ENCODE data around the gene SH3RF2.
"Not testable (repeated sequence)": the region's sequence is repeated elsewhere in the genome, so short reads cannot be mapped to it uniquely, and the experiment has no call there.

Gene SH3RF2

DNA sequence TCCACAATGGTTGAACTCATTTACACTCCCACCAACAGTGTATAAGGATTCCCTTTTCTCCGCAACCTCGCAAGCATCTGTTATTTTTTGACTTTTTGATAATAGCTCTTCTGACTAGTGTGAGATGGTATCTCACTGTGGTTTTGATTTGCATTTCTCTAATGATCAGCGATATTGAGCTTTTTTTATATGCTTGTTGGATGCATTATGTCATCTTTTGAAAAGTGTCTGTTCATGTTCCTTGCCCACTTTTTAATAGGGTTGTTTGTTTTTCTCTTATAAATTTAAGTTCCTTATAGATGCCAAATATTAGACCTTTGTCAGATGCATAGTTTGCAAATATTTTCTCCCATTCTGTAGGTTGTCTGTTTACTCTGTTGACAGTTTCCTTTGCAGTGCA is 17.8 kb downstream of the SH3RF2 start:
- DNase-seq, result not testable (repeated sequence)

DNA sequence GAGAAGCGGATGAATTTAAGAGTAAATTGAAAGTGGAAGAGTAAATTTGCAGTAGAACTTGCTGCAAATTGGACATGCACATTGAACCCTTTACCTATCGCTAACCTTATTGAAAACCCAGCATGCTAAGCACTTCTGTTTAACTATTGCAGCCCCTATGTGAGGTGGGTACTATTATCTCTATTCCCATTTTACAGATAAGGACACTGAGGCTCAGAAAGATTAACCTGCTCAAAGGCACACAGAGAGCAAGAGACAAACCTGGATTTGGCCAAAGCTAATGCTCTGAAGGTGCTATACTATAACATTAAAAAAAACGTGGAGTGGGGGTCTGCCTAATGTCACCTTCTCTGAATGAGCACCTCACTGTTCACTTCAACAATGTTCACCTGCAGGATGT is 21.0 kb downstream of the SH3RF2 start:
- DNase-seq, result no peak

DNA sequence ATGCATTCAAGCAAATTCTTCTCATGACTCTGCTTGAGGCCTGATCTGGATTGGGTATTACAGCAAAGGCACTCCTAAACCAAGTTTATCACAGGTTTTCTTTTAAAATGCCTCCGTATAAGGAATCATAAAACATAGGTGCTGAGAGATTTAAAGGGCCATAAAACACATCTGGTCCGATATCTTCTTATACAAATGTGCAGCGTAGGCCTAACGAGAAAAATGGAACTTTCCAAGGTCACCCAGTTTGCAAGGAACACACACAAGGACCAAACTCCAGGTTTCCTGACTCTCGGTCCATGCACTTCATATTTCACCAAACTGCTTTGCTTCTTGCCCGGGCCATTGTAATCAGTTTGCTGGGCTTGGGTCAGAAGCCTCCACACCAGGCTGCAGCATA is 22.1 kb downstream of the SH3RF2 start:
- DNase-seq, result no peak

DNA sequence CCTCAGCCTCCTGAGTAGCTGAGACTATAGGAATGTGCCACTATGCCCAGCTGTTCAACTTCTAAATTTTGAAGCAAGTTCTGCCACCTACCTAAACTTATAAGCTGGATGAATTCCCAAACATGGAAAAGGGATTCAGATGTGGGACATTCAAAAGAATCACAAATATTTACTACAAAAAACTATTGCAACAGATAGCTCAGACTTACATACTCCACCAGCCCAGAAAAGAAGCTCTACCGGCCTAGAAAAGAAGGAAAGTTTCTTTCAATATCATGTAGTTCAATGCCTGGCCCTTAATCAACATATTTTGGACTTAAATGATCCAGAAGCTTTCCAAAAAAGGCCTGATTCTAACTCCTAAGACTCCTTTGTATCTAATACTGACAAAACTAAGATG is 23.8 kb downstream of the SH3RF2 start:
- no peak for DNase-seq

DNA sequence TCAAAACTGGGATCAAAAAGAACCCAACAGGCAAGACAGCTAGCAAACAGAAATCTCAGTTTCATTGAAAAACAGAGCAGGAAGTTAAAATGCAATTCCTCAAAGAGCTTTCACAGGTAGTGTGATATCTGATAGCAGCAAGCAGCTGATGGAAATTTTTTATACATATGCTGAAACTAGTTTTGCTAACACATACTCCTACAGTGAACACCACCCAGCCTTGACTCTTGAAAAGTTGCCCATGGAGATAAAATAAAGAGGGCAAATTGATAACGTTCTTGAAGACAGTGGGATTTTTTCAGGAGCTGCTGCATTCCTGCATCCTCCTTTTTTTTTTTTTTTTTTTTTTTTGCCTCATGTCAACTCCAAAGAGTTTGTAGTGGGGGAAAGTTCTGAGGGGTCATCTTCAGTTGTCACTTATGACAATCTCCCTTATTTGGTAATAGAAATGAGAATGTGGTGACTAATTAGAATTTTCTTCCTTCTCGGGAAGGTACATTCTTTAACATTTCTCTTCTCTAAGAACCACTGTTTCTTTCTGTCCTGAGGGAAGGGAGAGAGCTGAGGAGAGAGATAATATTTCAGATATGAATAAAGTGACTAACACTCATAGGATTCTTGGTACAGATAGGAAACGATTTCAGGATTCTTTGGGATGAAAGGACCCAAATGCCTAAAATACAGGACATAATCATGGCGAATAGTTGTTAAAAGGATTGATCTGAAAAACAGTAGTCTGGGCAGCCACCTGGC is 24.6 kb downstream of the SH3RF2 start:
- DNase-seq, result no peak

DNA sequence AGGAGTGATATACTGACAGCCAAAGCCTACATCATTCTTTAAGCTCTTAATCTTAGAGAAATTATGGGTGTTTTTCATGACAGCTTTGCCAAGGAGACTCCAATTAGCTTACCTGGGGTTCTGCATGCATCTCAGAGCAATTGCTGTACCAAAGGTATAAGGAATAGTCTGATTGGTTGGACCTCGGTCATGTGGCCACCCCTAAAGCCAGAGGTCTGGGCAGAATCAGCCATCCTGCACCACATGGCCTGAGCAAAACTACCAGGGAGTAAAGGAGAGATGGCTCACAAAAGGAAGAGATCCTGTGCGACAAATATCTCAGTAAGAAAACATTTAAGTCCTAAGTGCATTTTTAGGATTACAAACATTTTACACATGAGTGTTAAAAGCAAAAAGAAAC is 25.6 kb downstream of the SH3RF2 start:
- DNase-seq, result no peak

DNA sequence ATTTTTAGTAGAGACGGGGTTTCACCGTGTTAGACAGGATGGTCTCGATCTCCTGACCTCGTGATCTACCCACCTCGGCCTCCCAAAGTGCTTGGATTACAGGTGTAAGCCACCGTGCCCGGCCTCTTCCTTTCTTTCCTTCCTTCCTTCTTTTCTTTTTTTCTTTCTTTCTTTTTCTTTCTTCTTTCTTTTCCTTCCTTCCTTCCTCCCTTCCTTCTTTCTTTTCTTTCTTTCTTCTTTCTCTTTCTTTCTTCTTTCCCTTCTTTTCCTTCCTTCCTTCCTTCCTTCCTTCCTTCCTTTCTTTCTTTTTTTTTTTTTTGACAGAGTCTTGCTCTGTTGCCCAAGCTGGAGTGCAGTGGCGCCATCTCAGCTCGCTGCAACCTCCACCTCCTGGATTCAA is 27.6 kb downstream of the SH3RF2 start:
- not testable (repeated sequence) for DNase-seq

DNA sequence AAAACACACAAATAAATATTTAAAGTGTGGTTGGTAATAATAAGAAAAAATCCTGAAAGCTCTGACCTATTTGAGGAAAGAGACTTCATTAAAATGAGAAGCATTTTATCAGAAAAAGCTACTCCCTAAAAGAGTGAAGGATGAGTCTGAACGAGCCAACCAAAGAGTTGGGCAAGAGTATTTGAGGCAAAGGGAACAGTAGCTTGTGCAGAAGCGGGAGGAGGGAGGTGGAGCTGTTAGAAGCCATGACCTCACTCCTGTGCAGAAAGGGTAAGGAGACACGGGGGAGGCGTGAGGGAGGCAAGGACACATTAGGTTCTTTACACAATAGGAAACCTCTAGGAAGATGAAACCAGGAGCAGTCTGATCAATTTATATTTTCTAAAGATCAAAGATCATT is 29.4 kb downstream of the SH3RF2 start:
- no peak for DNase-seq

DNA sequence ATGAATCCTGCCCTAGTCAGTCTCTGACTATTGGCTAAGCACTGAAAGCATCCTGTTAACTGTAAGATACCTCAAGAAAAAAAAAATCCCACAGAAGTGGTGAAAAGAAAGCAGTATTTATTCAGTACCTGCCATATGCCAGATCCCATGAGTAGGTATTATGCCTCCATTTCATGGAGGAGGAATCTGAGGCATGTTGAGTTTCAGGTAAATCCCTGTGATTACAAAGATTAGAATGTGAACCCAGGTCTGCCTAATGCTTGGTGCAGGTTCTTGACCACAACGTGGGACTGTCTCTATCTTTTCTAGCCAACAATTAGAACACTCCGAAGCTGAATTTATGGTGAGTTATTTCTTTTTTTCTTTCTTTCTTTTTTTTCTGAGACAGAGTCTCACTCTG is 30.9 kb downstream of the SH3RF2 start:
- DNase-seq, result no peak

DNA sequence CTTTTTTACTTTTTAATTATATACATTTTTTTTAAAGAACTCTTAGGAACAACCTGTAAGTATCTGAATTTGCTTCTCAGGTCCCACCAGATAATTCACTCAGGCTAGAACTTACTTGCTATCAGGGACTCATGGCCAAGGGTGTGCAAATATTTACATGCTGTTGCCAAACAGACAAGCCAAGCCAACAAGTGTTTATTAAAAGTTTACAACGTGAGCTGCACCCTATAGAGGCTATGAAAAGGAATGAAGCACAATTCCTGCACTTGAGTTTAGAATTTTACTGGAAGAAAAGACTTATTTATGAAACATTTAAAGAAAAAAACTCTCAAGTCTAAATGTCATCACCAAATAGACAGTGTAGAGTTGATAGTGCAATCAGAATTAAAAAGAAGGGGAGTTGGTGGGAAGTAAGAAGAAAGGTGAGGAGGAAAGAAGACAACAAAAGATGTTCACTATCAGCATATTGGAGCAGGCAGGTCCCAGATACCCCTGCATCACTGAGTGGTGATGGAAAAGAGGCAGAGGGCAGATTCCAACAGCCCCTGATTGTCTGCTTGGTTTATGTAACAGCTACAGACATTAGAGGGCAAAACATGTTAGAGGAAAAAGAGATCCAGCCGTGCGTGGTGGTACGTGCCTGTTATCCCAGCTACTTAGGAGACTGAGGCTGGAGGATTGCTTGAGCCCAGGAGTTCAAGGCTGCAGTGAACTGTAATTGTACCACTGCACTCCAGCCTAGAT is 32.8 kb downstream of the SH3RF2 start:
- no peak for DNase-seq

DNA sequence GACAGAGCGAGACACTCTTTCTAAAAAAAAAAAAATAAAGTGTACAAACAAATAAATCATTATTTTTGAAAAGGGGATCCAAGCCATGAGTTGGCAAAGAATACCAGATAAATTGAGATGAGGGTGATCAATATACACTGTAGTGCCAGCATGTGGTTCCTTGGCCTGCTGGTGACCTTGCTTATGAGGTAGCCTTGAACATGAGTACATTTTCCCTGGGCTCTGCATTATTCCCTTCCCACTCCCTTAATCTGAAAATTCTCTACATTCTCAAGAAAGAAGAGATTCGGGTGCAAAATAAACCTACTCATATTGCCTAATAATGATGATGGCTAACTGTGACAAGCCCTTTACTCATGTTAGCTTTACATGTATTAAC is 33.3 kb downstream of the SH3RF2 start:
- no peak for DNase-seq

DNA sequence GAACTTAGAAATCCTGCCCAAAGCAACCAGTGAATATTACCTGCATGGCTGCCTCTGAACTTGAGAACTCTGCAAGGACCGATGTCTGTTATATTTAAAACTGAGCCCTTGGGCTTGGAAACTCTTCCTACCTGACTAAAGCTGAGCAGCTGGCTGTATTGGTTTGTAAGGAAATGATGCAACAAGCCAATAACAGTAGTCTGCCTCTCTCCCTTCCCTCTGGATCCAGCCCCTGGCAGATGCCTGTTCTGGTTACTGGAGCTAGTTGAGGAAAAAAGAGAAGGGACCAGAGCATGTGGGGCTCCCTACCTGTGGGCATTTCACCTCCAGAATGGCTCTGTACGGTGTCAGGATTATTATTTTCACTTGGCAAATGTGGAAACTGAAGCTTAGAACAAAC is 34.7 kb downstream of the SH3RF2 start:
- no peak for DNase-seq

DNA sequence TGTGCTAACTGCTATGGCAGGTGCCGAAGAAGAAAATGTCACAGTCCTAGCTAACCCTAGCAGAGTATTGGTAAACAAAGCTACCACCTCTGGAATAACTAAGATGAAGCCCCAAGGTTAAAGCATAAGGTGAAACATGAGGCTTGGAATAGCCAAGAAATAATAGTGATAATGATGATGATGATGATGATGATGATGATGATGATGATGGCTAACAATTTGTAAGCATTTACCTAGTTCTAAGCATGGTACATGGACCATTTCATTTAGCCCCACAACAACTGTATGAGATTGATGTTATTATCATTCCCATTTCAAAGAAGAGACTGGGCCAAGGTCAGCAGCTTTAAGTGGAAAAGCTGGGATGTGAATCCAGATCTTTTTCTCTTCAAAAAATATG is 35.3 kb downstream of the SH3RF2 start:
- DNase-seq, result no peak

DNA sequence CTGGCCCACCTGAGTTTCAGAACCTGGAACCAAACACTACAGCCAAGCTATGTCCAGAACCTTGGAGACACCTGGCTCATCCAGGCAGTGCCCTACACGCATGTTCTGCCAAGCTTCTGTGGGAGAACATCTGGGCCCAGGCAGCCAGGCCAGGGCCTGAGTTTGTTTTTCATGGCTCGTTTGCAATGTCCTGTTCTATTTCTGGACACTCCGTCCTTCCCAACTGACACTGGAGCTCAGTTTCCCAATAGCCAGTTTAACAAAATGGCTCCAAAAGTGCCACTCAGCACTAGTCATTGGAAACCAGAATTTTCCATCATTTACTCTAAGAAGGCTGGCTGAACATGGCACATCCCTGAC is 38.6 kb downstream of the SH3RF2 start:
- DNase-seq, result no peak

DNA sequence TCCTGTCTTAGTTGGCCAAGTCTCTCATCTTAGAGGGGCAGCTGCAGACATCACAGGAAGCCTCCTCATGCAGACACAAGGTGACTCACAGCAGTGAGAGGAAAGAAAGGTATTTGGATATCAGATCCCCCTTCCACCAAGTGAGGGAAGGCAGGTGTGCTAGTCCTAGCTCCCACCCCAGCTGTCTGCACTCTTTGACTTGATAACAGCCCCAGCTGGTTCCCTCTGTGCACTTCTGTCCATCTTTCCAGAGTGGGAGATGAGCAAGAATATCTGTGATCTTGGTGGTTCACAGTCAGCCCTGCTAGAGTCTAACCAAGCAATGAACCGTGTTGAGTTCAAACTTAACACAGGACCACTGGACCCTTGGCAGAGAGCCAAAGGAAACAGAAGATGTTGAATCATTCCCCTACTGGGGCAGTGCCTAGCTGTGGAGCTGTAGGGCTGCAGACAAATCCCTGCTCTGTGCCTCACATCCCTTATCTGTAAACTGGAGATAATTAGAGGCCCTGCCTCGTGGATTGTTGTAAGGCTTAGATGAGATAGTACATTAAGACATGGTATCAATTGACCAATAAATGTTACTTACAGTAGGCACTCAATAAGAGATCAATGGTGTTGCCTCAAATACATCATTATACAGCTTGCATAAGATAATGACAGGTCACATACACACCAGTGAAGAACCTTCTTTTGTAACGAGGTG is 39.1 kb downstream of the SH3RF2 start:
- no peak for DNase-seq

DNA sequence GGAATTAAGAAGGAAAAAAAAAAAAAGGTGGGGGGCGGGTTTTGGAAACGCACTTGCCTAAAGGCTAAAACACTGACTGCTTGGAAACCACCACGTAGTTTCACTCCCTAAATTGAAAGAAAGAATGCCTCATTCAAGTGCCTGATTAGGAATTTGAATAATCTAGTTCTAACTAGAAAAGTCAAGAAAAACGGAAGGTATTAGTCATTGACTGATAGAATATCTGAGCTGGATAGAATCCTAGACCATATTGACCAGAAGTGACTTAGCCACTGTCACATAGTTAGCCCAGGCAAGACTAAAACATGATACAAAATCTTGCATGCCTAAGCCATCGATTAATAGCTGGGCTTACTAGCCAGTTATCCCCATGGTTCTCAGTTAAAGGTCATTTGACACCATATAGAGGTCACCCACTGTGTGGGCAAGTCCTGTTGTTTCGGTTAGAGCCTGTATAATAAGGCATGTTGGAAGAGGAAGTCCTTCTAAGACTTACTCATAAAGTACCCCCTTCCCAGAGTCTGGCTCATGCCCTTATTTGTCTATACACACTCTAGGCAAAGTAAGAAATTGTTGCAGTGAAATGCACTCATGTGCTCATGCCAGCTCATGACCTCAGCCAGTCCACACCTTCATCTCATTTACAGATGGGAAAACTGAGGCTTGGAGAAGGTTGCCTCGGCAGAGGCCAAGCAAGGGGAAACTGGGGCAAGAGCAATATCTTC is 40.2 kb downstream of the SH3RF2 start:
- no peak for DNase-seq

DNA sequence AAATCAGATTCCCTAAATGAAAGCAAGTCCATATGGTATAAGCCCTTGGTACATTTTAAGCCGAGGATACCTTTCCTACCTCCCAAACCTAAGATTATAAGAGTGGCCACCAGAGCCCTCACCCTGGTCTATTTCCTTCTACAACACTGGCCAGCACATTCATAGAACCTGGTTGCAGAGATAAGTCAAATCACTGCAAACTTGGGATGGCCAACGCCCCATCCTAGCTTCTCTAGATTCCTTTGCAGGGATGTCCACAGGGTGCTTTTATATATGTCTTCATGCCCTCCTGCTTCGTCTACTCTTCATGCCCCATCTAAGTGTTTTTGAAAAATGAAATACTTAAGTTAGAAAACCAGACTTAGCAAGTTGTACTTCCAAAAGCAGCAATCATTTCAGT is 41.8 kb downstream of the SH3RF2 start:
- no peak for DNase-seq

DNA sequence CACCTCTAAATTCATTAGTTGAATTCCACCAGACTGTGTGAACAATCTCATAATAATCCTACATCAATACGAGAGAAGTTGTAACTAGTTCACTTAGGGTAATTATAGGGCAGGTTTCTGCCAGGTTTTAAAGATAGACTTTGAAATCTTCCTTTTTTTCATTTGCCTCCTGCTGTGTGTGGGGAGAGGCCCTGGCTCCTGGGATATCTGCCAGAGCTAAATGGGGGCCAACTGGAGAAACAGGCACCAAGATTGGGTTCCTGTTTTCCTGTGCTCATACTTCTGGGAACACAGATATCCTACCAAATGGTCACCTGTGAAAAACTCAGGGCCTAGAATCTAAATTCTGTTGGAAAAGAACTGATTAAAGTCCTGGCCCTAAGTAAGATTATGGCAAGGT is 42.3 kb downstream of the SH3RF2 start:
- DNase-seq, result no peak

DNA sequence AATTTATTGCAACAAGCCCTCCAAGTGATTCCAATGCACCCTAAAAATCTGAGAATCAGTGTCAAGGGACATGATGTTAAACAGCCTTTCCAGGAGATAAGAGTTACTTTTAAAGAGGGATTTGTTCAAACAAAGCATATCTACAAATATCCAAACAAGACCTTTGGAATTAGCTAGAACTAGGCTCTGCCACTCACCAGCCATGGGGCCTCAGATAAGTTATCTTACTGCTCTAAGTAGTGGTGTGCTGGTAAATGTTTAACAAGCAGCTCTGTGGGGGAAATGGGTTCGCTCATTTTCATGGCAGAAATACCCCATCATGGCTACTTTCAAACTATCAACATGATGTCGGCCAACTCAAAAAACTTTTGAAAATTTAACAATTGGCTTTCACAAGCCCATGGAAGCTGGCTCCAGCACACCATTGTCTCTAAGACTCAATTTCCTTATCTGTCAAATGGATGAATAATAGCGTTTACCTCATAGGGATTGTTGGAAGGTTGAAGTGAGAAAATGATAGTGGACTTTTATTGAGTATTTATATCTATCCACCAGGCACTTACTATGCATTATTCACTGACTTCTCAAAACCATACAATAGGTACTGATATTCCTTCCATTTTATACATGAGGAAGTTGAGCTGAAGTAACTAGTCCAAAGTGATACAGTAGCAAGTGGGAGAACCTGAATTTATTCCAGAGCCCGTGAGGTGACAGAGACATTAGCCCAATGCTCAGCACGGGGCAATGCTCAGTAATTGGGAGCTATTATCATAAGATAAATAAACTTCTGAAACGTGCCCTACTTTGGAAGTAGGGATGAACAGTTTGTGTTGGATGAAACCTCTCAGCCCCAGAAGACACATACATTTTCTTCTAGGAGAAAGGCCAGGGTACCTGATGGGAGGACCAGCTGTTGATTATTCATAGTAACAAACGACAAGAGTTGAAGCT is 43.2 kb downstream of the SH3RF2 start:
- no peak for DNase-seq

DNA sequence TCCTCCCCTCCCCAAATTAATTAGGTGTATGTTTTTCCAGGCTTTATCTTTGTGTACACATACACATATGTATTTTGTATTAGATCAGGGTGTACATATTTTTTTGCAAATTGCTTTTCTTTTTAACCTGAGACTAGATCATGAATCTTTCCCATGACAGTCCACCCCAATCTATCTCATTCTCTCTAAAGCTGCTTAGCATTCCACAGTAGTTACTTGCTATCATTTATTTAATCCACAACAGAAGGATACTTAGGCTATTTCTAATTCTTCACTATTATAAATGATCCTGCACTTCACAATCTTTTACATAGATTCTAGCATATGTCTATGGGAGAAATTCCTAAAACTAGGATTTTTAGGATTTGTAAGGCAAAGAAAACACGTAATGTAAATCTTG is 43.9 kb downstream of the SH3RF2 start:
- no peak for DNase-seq

DNA sequence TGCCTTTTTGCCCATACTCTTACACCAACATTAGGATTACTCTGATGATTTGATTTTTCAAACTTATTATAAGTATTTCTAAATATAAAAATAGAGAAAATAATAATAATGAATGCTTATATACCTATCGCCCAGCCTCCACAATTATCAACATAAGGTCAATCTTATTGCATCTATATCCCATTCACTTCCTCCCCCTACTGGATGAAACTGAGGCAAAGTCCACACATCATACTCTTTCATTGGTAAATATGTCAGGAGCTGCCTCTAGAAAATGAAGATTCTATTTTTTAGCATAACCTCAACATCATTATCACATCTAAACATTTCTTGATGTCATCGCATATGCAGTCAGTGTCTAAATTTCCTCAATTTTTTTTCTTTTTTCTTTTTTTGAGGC is 44.3 kb downstream of the SH3RF2 start:
- DNase-seq, result no peak

Data from CD4-positive, alpha-beta T cell treated with Interleukin-15 for 1 hour (primary cell).